ENCODE measurements around the gene MYZAP.

The MYZAP gene

DNA sequence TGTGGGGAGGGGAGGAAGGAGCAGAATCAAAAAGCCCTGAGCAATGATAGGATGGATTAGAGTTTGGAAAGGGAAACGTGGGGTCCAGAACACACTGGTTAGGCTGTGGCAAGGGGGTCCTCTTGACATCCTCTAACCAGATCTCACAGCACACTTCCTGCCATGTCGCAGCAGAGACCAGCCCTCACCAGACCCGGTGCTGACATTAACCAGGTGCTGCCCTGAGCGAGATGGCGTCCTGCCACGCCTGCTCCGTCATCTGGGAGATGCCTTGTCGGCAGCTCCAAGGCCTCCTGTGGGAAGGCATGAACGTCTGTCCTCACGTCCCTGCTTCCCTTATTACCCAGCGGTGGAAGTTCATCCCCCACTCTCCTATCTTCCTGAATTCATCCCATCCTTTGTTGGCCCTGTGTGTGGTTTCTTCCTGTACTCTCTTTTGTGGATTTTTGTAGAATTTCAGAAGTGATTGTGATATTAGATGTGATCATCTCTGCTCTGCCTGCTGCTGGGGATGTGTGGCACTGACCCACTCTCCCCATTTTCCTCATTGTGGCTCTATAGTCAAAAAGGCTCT is 29.4 kb upstream of the MYZAP start:
- no peak for TF ChIP-seq EZH2 (IDR thresholded peaks at IDR 0.05; ENCODE audit: borderline replicate concordance, low read depth, low read length, severe bottlenecking)
- TF ChIP-seq, protein P1, sequence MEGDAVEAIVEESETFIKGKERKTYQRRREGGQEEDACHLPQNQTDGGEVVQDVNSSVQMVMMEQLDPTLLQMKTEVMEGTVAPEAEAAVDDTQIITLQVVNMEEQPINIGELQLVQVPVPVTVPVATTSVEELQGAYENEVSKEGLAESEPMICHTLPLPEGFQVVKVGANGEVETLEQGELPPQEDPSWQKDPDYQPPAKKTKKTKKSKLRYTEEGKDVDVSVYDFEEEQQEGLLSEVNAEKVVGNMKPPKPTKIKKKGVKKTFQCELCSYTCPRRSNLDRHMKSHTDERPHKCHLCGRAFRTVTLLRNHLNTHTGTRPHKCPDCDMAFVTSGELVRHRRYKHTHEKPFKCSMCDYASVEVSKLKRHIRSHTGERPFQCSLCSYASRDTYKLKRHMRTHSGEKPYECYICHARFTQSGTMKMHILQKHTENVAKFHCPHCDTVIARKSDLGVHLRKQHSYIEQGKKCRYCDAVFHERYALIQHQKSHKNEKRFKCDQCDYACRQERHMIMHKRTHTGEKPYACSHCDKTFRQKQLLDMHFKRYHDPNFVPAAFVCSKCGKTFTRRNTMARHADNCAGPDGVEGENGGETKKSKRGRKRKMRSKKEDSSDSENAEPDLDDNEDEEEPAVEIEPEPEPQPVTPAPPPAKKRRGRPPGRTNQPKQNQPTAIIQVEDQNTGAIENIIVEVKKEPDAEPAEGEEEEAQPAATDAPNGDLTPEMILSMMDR (IDR thresholded peaks at IDR 0.05; ENCODE audit: borderline replicate concordance, extremely low read depth, low read length, poor library complexity, severe bottlenecking) = no peak
- no peak overlapping the region for H3K4me3 ChIP-seq (ENCODE audit: low read depth in 1 of 2, low read length in 2 of 2)
- no peak overlapping the region for H3K9ac ChIP-seq (ENCODE audit: low read depth, low read length)
- H3K79me2 ChIP-seq (ENCODE audit: insufficient read depth, low read length) = no peaks in the 10 kb centered on the region
- no peaks in the 10 kb centered on the region for H3K36me3 ChIP-seq (ENCODE audit: insufficient read depth, low read length)
- peaks cover 16% of the 10 kb centered on the region for H3K27me3 ChIP-seq (ENCODE audit: insufficient read depth, low read length, poor library complexity)
- ATAC-seq (ENCODE audit: insufficient read depth, low read depth) (no peak), DNase-seq (no peak)
- no peak overlapping the region for H2AFZ ChIP-seq (ENCODE audit: low read depth, low read length)
- H4K20me1 ChIP-seq (ENCODE audit: insufficient read depth, low read length) = no peaks in the 10 kb centered on the region
- no peak overlapping the region for H3K4me2 ChIP-seq (ENCODE audit: insufficient read depth, low read length)
- no peaks in the 10 kb centered on the region for H3K9me3 ChIP-seq (ENCODE audit: insufficient read depth, low read length, severe bottlenecking)
- H3K4me1 ChIP-seq (ENCODE audit: insufficient read depth, low read length) = peaks cover 6% of the 10 kb centered on the region
- no peak overlapping the region for H3K27ac ChIP-seq (ENCODE audit: low read length)

DNA sequence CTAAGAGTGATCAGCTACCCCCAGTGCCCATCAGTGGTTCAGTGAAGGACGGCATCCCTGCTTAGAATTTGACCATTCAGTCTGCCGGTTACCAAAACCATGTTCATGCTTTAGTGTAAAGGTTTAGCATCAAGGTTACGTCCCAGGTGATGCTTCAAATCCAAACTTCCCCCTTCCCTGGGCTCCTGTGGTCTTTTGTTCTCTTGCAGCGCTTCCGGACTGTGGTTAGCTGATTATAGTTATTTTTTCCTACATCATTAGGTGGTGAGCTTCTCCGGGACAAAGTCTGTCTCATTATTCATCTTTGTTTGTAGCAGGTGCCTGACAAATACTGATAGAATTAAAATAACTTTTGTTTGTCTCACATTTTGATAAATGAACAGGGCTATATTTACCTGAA is 28.3 kb upstream of the MYZAP start:
- ATAC-seq (ENCODE audit: insufficient read depth, low read depth) = no peak
- Histone ChIP-seq H2AFZ (ENCODE audit: low read depth, low read length) (no peak overlapping the region), H3K27me3 (ENCODE audit: insufficient read depth, low read length, poor library complexity) (peaks cover 11% of the 10 kb centered on the region), H3K36me3 (ENCODE audit: insufficient read depth, low read length) (no peaks in the 10 kb centered on the region), H3K79me2 (ENCODE audit: insufficient read depth, low read length) (no peaks in the 10 kb centered on the region), H3K9ac (ENCODE audit: low read depth, low read length) (no peak overlapping the region), H3K4me3 (ENCODE audit: low read depth in 1 of 2, low read length in 2 of 2) (no peak overlapping the region), H3K27ac (ENCODE audit: low read length) (no peak overlapping the region), H4K20me1 (ENCODE audit: insufficient read depth, low read length) (no peaks in the 10 kb centered on the region), H3K9me3 (ENCODE audit: insufficient read depth, low read length, severe bottlenecking) (no peaks in the 10 kb centered on the region), H3K4me2 (ENCODE audit: insufficient read depth, low read length) (no peak overlapping the region), H3K4me1 (ENCODE audit: insufficient read depth, low read length) (peaks cover 6% of the 10 kb centered on the region)
- TF ChIP-seq EZH2 (IDR thresholded peaks at IDR 0.05; ENCODE audit: borderline replicate concordance, low read depth, low read length, severe bottlenecking) = no peak
- TF ChIP-seq, protein P1 (IDR thresholded peaks at IDR 0.05; ENCODE audit: borderline replicate concordance, extremely low read depth, low read length, poor library complexity, severe bottlenecking) = no peak
- DNase-seq = peak; percentile 16

DNA sequence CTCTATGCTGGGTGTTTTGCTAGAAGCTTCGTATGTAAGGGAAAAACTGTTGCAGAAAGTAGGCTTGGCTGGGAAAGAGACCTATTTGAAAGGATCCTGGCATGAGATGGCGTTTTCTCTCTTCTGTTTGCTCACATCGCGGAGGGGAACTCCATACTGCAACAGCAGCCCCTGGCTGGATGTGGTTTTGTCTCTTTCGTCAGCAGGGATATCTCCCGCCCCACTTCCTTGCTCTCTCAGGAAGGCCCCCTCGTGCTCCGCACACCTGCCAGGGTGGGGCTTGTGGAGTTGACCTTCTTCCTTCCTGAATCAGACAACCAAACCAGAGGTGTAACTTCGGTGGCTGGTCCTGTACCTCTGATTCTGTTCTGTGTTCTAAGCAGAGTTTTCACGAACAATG is 26.4 kb upstream of the MYZAP start:
- H3K9me3 ChIP-seq (ENCODE audit: insufficient read depth, low read length, severe bottlenecking) = no peaks in the 10 kb centered on the region
- TF ChIP-seq, protein P1 (IDR thresholded peaks at IDR 0.05; ENCODE audit: borderline replicate concordance, extremely low read depth, low read length, poor library complexity, severe bottlenecking) = no peak
- no peak for TF ChIP-seq EZH2 (IDR thresholded peaks at IDR 0.05; ENCODE audit: borderline replicate concordance, low read depth, low read length, severe bottlenecking)
- no peaks in the 10 kb centered on the region for H3K36me3 ChIP-seq (ENCODE audit: insufficient read depth, low read length)
- H2AFZ ChIP-seq (ENCODE audit: low read depth, low read length) = no peak overlapping the region
- no peaks in the 10 kb centered on the region for H3K79me2 ChIP-seq (ENCODE audit: insufficient read depth, low read length)
- no peak overlapping the region for H3K4me3 ChIP-seq (ENCODE audit: low read depth in 1 of 2, low read length in 2 of 2)
- peak overlapping the region; percentile 2; the same call in 1 of the 2 replicates for H3K4me2 ChIP-seq (ENCODE audit: insufficient read depth, low read length)
- peaks cover 6% of the 10 kb centered on the region for H3K4me1 ChIP-seq (ENCODE audit: insufficient read depth, low read length)
- no peaks in the 10 kb centered on the region for H4K20me1 ChIP-seq (ENCODE audit: insufficient read depth, low read length)
- no peak overlapping the region for H3K9ac ChIP-seq (ENCODE audit: low read depth, low read length)
- ATAC-seq (ENCODE audit: insufficient read depth, low read depth) = peak; percentile 81
- no peak overlapping the region for H3K27ac ChIP-seq (ENCODE audit: low read length)
- peak; percentile 52 for DNase-seq
- H3K27me3 ChIP-seq (ENCODE audit: insufficient read depth, low read length, poor library complexity) = peaks cover 9% of the 10 kb centered on the region
